Ovary (tissue), 3 donors: Measurements from ENCODE around the gene KIR2DL3.
"Not testable (repeated sequence)": the region's sequence is repeated elsewhere in the genome, so short reads cannot be mapped to it uniquely, and the experiment has no call there.

Experiments
- CTCF ChIP-seq, 3 donors: fragments of 450-650 bp in 2 of 3; fragments of 200-600 bp in 1 of 3; IDR thresholded peaks; one replicate each; pipeline versions ENCODE4 v1.5.1 to v1.8.0; 2016 to 2022; ENCODE audit warnings: antibody characterized with exemption in 3 of 3, mild to moderate bottlenecking in 1 of 3
- EP300 ChIP-seq: sonication (generic); formaldehyde crosslinking; IDR thresholded peaks from one replicate; pipeline ENCODE4 v1.6.1; 2017; ENCODE audit warnings: antibody characterized with exemption
- POLR2A ChIP-seq: fragments of 450-650 bp; IDR thresholded peaks from one replicate; pipeline ENCODE4 v1.6.1; 2017; ENCODE audit warnings: antibody characterized with exemption, mild to moderate bottlenecking, moderate library complexity
- donor health status: DM: no; HTN: no; CAD: no.

- not testable (repeated sequence) for TF ChIP-seq CTCF (IDR thresholded peaks at IDR 0.05); EP300; POLR2A
Observed at GRCh38 chr19:54747614-54748322, 9.5 kb downstream of the KIR2DL3 start.
